AG04450 (cell line): ENCODE measurements around the gene FAM222A. TPM values are rescaled to one million over a fixed set of nuclear protein-coding genes. Genes with fewer than 3 reads are reported as not detected.

Experiments
- CTCF ChIA-PET: fragments of 300-600, 350-600 bp; formaldehyde crosslinking; extraction: SDS; loops from one replicate; lab custom pipeline; 2022; ENCODE audit warnings: antibody characterized with exemption, inconsistent platforms; lab: Charles Lee
- POLR2A ChIA-PET: fragments of 350-600 bp; formaldehyde crosslinking; extraction: SDS; loops from one replicate; lab custom pipeline; 2021; ENCODE audit warnings: antibody characterized with exemption, inconsistent platforms; lab: Yijun Ruan, JAX
- DNase-seq: peaks from one replicate; pipeline ENCODE4 v3.0.0-alpha.2; 2011; ENCODE audit warnings: low read depth, low spot score
- H3K27ac ChIP-seq: one replicate; pipeline ENCODE4 v1.5.1; 2012; ENCODE audit warnings: low read depth, low read length, control low read depth
- H3K27me3 ChIP-seq: one replicate; pipeline ENCODE4 v1.6.0; 2012; ENCODE audit warnings: low read length; ENCODE audit not compliant: control insufficient read depth, insufficient read depth
- H3K4me3 ChIP-seq: 2 replicates; pipeline ENCODE4 v1.5.1; 2011; ENCODE audit warnings: mild to moderate bottlenecking, low read depth, low read length, control low read depth
- H3K9me3 ChIP-seq: 2 replicates; pipeline ENCODE4 v1.5.1; 2012; ENCODE audit warnings: low read length; ENCODE audit not compliant: control insufficient read depth, insufficient read depth
- CTCF ChIP-seq: IDR thresholded peaks from 2 replicates; pipeline ENCODE4 v1.5.1; 2011; ENCODE audit warnings: low read depth, low read length, control low read depth, inconsistent platforms
- polyA plus RNA-seq: library from polyadenylated mRNA; depleted of rRNA; stranded (reverse); fragments of >200 nt; gene quantifications from 2 replicates; pipeline ENCODE4 v1.2.3, GENCODE V29; 2011

FAM222A gene
- polyA plus RNA-seq, 1 experiment: 0.15 TPM

- no peaks in the 10 kb centered on the region for H3K9me3 ChIP-seq
- POLR2A ChIA-PET: no interaction called here
- no peak for DNase-seq
- H3K27ac ChIP-seq: no peak overlapping the region
- H3K27me3 ChIP-seq: peaks cover 25% of the 10 kb centered on the region
- no peak for TF ChIP-seq CTCF
- CTCF ChIA-PET: no interaction called here
- no peak overlapping the region for H3K4me3 ChIP-seq
Measured at GRCh38 chr12:109732321-109733305, 19.0 kb downstream of the FAM222A start.

GRCh38 chr12:109734219-109735000 is 20.8 kb downstream of the FAM222A start:
- DNase-seq: no peak
- no peak overlapping the region for H3K27ac ChIP-seq
- no peaks in the 10 kb centered on the region for H3K9me3 ChIP-seq
- POLR2A ChIA-PET: no interaction called here
- no peak for TF ChIP-seq CTCF
- CTCF ChIA-PET: interaction anchor here (0.5 to 0.9 kb wide), 3 partner anchors 137 to 216 kb away, joined by 3 to 4 read pairs (median 4); no protein-coding TSS in a partner anchor
- H3K4me3 ChIP-seq: no peak overlapping the region
- peaks cover 25% of the 10 kb centered on the region for H3K27me3 ChIP-seq

- Histone ChIP-seq H3K9me3 (no peaks in the 10 kb centered on the region), H3K27me3 (peaks cover 21% of the 10 kb centered on the region), H3K4me3 (no peak overlapping the region), H3K27ac (no peak overlapping the region)
- TF ChIP-seq CTCF: no peak
- CTCF ChIA-PET: interaction anchor here (0.9 kb wide), 1 partner anchor 137 kb away, joined by 4 read pairs; no protein-coding TSS in a partner anchor
- POLR2A ChIA-PET: no interaction called here
- no peak for DNase-seq
Measured at GRCh38 chr12:109735051-109735521, 21.5 kb downstream of the FAM222A start.

- Histone ChIP-seq H3K27me3 (peaks cover 17% of the 10 kb centered on the region), H3K27ac (no peak overlapping the region), H3K9me3 (no peaks in the 10 kb centered on the region), H3K4me3 (no peak overlapping the region)
- ChIA-PET POLR2A (interaction anchor here (0.8 kb wide), 1 partner anchor 9 kb away, joined by 4 read pairs; no protein-coding TSS in a partner anchor), CTCF (no interaction called here)
- no peak for TF ChIP-seq CTCF
- no peak for DNase-seq
Measured at GRCh38 chr12:109735825-109736551, 22.4 kb downstream of the FAM222A start.
